Activated CD8-positive, alpha-beta T cell treated with anti-CD3 and anti-CD28 coated beads for 36 hours (primary cell): Measurements from ENCODE around the gene LMAN2L. TPM values are rescaled to one million over a fixed set of nuclear protein-coding genes. Genes with fewer than 3 reads are reported as not detected.
"Not testable (repeated sequence)": the region's sequence is repeated elsewhere in the genome, so short reads cannot be mapped to it uniquely, and the experiment has no call there.

Source experiments
- ATAC-seq: fragments of 200-7000 bp; cut with Tn5 transposase; one replicate; pipeline ENCODE4 v1.10.0; 2021; ENCODE audit warnings: mild to moderate bottlenecking, moderate library complexity
- CTCF ChIA-PET: fragments of 350-600 bp; sonication (Branson Sonifier 250); formaldehyde crosslinking; loops from one replicate; lab custom pipeline; 2021; ENCODE audit warnings: antibody characterized with exemption; lab: Charles Lee
- POLR2A ChIA-PET: fragments of 350-600 bp; sonication (Branson Sonifier 250); formaldehyde crosslinking; loops from one replicate; lab custom pipeline; 2021; ENCODE audit warnings: antibody characterized with exemption; lab: Charles Lee
- DNase-seq: peaks from one replicate; pipeline ENCODE4 v3.0.0-alpha.2; 2020
- H3K27ac Mint-ChIP-seq: one replicate; pipeline ENCODE4 v1.8.0; 2021; ENCODE audit warnings: mild to moderate bottlenecking, mixed read lengths
- H3K27me3 Mint-ChIP-seq: one replicate; pipeline ENCODE4 v1.8.0; 2021; ENCODE audit warnings: mixed read lengths
- H3K36me3 Mint-ChIP-seq: one replicate; pipeline ENCODE4 v1.8.0; 2021; ENCODE audit warnings: low read depth, mixed read lengths
- H3K4me1 Mint-ChIP-seq: one replicate; pipeline ENCODE4 v1.8.0; 2021; ENCODE audit warnings: low read depth, mixed read lengths
- H3K4me3 Mint-ChIP-seq: one replicate; pipeline ENCODE4 v1.8.0; 2021; ENCODE audit warnings: mild to moderate bottlenecking, moderate library complexity, mixed read lengths
- H3K9me3 Mint-ChIP-seq: one replicate; pipeline ENCODE4 v1.8.0; 2021; ENCODE audit warnings: mixed read lengths
- CTCF ChIP-seq: fragments of 200-600 bp; IDR thresholded peaks from one replicate; pipeline ENCODE4 v1.8.0; 2022; ENCODE audit warnings: antibody characterized with exemption, mild to moderate bottlenecking
- intact Hi-C: fragments of 100-400 bp; cut with micrococcal nuclease; formaldehyde crosslinking; loops from one replicate; pipeline ENCODE4 v1.10.0; 2022
- total RNA-seq, 2 experiments: library from RNA; stranded (reverse); gene quantifications; one replicate each; pipeline ENCODE4 v1.2.3, GENCODE V29; 2021

Gene LMAN2L
- total RNA-seq, 2 experiments from 2014 or later: 4.4 to 6.1 TPM

- H3K9me3 Mint-ChIP-seq: no peaks in the 10 kb centered on the region
- ChIA-PET POLR2A (no interaction called here), CTCF (no interaction called here)
- H3K4me3 Mint-ChIP-seq: no peak overlapping the region
- no peaks in the 10 kb centered on the region for H3K4me1 Mint-ChIP-seq
- ATAC-seq (no peak), DNase-seq (no peak)
- H3K27me3 Mint-ChIP-seq: peaks cover 3% of the 10 kb centered on the region
- intact Hi-C loops: no loop called here
- H3K36me3 Mint-ChIP-seq: no peaks in the 10 kb centered on the region
- no peak for TF ChIP-seq CTCF
- H3K27ac Mint-ChIP-seq: no peak overlapping the region
Observed at GRCh38 chr2:96681540-96681939, 58.3 kb downstream of the LMAN2L start.

GRCh38 chr2:96680561-96681141, 59.2 kb downstream of the LMAN2L start:
- CTCF ChIA-PET: no interaction called here
- no peak for ATAC-seq
- peaks cover 3% of the 10 kb centered on the region for H3K27me3 Mint-ChIP-seq

GRCh38 chr2:96679848-96680247, 60.0 kb downstream of the LMAN2L start:
- no peak for ATAC-seq
- Mint-ChIP-seq H3K9me3 (no peaks in the 10 kb centered on the region), H3K27ac (no peak overlapping the region), H3K4me1 (no peaks in the 10 kb centered on the region), H3K36me3 (no peaks in the 10 kb centered on the region), H3K27me3 (peaks cover 3% of the 10 kb centered on the region), H3K4me3 (no peak overlapping the region)
- DNase-seq: no peak
- ChIA-PET POLR2A (no interaction called here), CTCF (no interaction called here)
- intact Hi-C loops: no loop called here
- no peak for TF ChIP-seq CTCF

More at GRCh38 chr2:96680561-96681141, 59.2 kb downstream of the LMAN2L start:
- intact Hi-C loops: no loop called here
- Mint-ChIP-seq H3K36me3 (no peaks in the 10 kb centered on the region), H3K4me1 (no peaks in the 10 kb centered on the region), H3K27ac (no peak overlapping the region), H3K9me3 (no peaks in the 10 kb centered on the region), H3K4me3 (no peak overlapping the region)
- no peak for TF ChIP-seq CTCF
- POLR2A ChIA-PET: no interaction called here
- no peak for DNase-seq

- Mint-ChIP-seq H3K36me3 (no peaks in the 10 kb centered on the region), H3K27me3 (no peaks in the 10 kb centered on the region), H3K4me1 (no peaks in the 10 kb centered on the region), H3K9me3 (no peaks in the 10 kb centered on the region), H3K27ac (no peak overlapping the region), H3K4me3 (no peak overlapping the region)
- ATAC-seq: no peak
- no peak for DNase-seq
- ChIA-PET CTCF (interaction anchor here (0.6 kb wide), 1 partner anchor 12 kb away, joined by 4 read pairs; no protein-coding TSS in a partner anchor), POLR2A (no interaction called here)
- no peak for TF ChIP-seq CTCF
- intact Hi-C loops: no loop called here
Observed at GRCh38 chr2:96669539-96670215, 70.2 kb downstream of the LMAN2L start.

GRCh38 chr2:96668771-96669170, 71.1 kb downstream of the LMAN2L start:
- ChIA-PET POLR2A (no interaction called here), CTCF (no interaction called here)
- Mint-ChIP-seq H3K4me1 (no peaks in the 10 kb centered on the region), H3K9me3 (peaks cover 1% of the 10 kb centered on the region), H3K27me3 (no peaks in the 10 kb centered on the region), H3K27ac (no peak overlapping the region), H3K4me3 (no peak overlapping the region), H3K36me3 (no peaks in the 10 kb centered on the region)
- TF ChIP-seq CTCF: no peak
- DNase-seq (no peak), ATAC-seq (no peak)
- intact Hi-C loops: no loop called here

GRCh38 chr2:96665717-96666116, 74.1 kb downstream of the LMAN2L start:
- H3K36me3 Mint-ChIP-seq, H3K27ac Mint-ChIP-seq, CTCF ChIA-PET, ATAC-seq, H3K9me3 Mint-ChIP-seq, H3K4me1 Mint-ChIP-seq, POLR2A ChIA-PET, H3K27me3 Mint-ChIP-seq, DNase-seq, intact Hi-C loops, H3K4me3 Mint-ChIP-seq: not testable (repeated sequence)
